Adrenal gland (tissue), 12 donors: ENCODE data around the gene PCDHGB4. TPM values are rescaled to one million over a fixed set of nuclear protein-coding genes. Genes with fewer than 3 reads are reported as not detected.
"Not testable (repeated sequence)": the region's sequence is repeated elsewhere in the genome, so short reads cannot be mapped to it uniquely, and the experiment has no call there.

Experiments
- DNase-seq, 7 donors: peaks; one replicate each; pipeline ENCODE4 v3.0.0-alpha.2; 2019 to 2020
- H3K27ac ChIP-seq, 5 donors: fragments of 200-600 bp; sonication (generic) in 4 of 5; 1 replicate in 3 of 5; 2 replicates in 2 of 5; pipeline versions ENCODE4 v1.5.1 to v1.8.0; 2016 to 2020; ENCODE audit warnings: mild to moderate bottlenecking in 1 of 5
- H3K27me3 ChIP-seq: fragments of 200-600 bp; 2 replicates; pipeline ENCODE4 v1.8.0; 2021
- H3K36me3 ChIP-seq, 2 donors: fragments of 200-600 bp; replicated peaks in 1 of 2; 1 replicate in 1 of 2; 2 replicates in 1 of 2; pipeline versions ENCODE4 v1.5.1 to v1.8.0; 2018 to 2022
- H3K4me1 ChIP-seq, 2 donors: fragments of 200-600 bp; replicated peaks in 1 of 2; 1 replicate in 1 of 2; 2 replicates in 1 of 2; pipeline versions ENCODE4 v1.5.1 to v1.8.0; 2018 to 2021
- H3K4me3 ChIP-seq, 4 donors: fragments of 200-600 bp; sonication (generic) in 3 of 4; one replicate each; pipeline ENCODE4 v1.5.1; 2016 to 2018
- H3K9me3 ChIP-seq, 3 donors: fragments of 200-600 bp; sonication (generic) in 1 of 3; replicated peaks in 1 of 3; 1 replicate in 2 of 3; 2 replicates in 1 of 3; pipeline versions ENCODE4 v1.5.1 to v1.8.0; 2016 to 2021
- POLR2A ChIP-seq, 2 donors: fragments of 450-650 bp; IDR thresholded peaks; one replicate each; pipeline ENCODE4 v1.6.1; 2017; ENCODE audit warnings: antibody characterized with exemption in 2 of 2, mild to moderate bottlenecking in 2 of 2, moderate library complexity in 1 of 2
- WGBS, 4 donors: extraction: QIAGEN DNeasy Blood & Tissue Kit in 2 of 4; methylation state at CpG; one replicate each; pipeline versions ENCODE4 v1.1.5 to v1.1.7; 2013 to 2017; 5-methylcytosine and 5-hydroxymethylcytosine counted together
- intact Hi-C, 2 donors: fragments of 100-400 bp; cut with DNase I; formaldehyde crosslinking; loops; one replicate each; pipeline versions ENCODE4 v1.14.1 to v1.15.0; 2022 to 2023
- polyA plus RNA-seq, 3 donors: library from polyadenylated mRNA; stranded (reverse); fragments of 200-250 nt in 2 of 3; fragments of 350-450 nt in 1 of 3; fragmentation: Illumina TruSeq in 1 of 3; extraction: RNeasy Lipid Tissue Mini Kit (QIAGEN cat#74804) in 1 of 3; gene quantifications; one replicate each; pipeline ENCODE4 v1.2.3, GENCODE V29; 2013 to 2014
- total RNA-seq, 9 donors: library from RNA; depleted of rRNA in 4 of 9; stranded (reverse); fragments of >200 nt in 4 of 9; fragments of 120-200 nt in 1 of 9; fragmentation: NEBNext Ultra II Directional in 1 of 9; extraction: Animal tissue kit (Norgen Biotek cat#: 25700) in 1 of 9; gene quantifications; one replicate each; pipeline versions ENCODE4 v1.1.0 to v1.2.4, GENCODE V29; 2013 to 2023
- TF ChIP-seq, protein P1 (sequence below), 6 experiments: fragments of 450-650 bp in 4 of 6; fragments of 200-600 bp in 2 of 6; sonication (generic) in 1 of 6; IDR thresholded peaks; 1 replicate in 5 of 6; 2 replicates in 1 of 6; pipeline versions ENCODE4 v1.5.1 to v1.8.0; 2016 to 2021; ENCODE audit warnings: antibody characterized with exemption in 6 of 6, mild to moderate bottlenecking in 2 of 6, moderate library complexity in 1 of 6
- donor health status: healthy with polysubstance abuse.
- donor health status: Bipolar disorder and iron deficiency.
- donor health status: DM: yes; HTN: yes; CAD: no.
- donor health status: DM: no; HTN: no; CAD: no.
- donor health status: DM: no; HTN: no; CAD: no.
- donor health status: DM: yes; HTN: yes; CAD: no.

The PCDHGB4 gene
- total and polyA plus RNA-seq, 12 donors, result 0.27 to 9.1 (median 4.5) TPM

- Histone ChIP-seq H3K27me3 (no peaks in the 10 kb centered on the region), H3K9me3 (peaks cover 0 to 48% (median 0%) of the 10 kb centered on the region in 3 donors)
- intact Hi-C loops, result loop anchor here (5.0 to 10.0 kb wide), 5 partner anchors 98 to 188 kb away; partner anchors contain the start of gene PCDHB14 (in 1 of the 2)
Observed at GRCh38 chr5:141412854-141413539, 25.5 kb downstream of the PCDHGB4 start, which contains the start of gene PCDHGA10. Gene PCDHGA10, plus strand, starts transcription at chr5:141412987. Its CDS starts 189 bp downstream, at chr5:141413176.

GRCh38 chr5:141413540-141414069, 26.1 kb downstream of the PCDHGB4 start:
- intact Hi-C loops, result loop anchor here (5.0 to 10.0 kb wide), 5 partner anchors 99 to 189 kb away; partner anchors contain the start of gene PCDHB14 (in 1 of the 2)
- TF ChIP-seq, protein P1, sequence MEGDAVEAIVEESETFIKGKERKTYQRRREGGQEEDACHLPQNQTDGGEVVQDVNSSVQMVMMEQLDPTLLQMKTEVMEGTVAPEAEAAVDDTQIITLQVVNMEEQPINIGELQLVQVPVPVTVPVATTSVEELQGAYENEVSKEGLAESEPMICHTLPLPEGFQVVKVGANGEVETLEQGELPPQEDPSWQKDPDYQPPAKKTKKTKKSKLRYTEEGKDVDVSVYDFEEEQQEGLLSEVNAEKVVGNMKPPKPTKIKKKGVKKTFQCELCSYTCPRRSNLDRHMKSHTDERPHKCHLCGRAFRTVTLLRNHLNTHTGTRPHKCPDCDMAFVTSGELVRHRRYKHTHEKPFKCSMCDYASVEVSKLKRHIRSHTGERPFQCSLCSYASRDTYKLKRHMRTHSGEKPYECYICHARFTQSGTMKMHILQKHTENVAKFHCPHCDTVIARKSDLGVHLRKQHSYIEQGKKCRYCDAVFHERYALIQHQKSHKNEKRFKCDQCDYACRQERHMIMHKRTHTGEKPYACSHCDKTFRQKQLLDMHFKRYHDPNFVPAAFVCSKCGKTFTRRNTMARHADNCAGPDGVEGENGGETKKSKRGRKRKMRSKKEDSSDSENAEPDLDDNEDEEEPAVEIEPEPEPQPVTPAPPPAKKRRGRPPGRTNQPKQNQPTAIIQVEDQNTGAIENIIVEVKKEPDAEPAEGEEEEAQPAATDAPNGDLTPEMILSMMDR (IDR thresholded peaks at IDR 0.05), result no peak
- TF ChIP-seq POLR2A (IDR thresholded peaks at IDR 0.05), result no peak
- no peak for DNase-seq
- 9 to 16% (median 13%) methylated on average over 21 to 25 of the region's 25 CpGs for WGBS, 4 donors
- Histone ChIP-seq H3K27me3 (no peaks in the 10 kb centered on the region), H3K9me3 (peaks cover 0 to 49% (median 0%) of the 10 kb centered on the region in 3 donors), H3K4me3 (peak overlapping the region in 2 of 4 donors; percentile 6 to 43), H3K27ac (no peak overlapping the region), H3K36me3 (no peaks in the 10 kb centered on the region), H3K4me1 (no peaks in the 10 kb centered on the region)

More at GRCh38 chr5:141412854-141413539, 25.5 kb downstream of the PCDHGB4 start, which contains the start of gene PCDHGA10:
- Histone ChIP-seq H3K4me3 (peak within 1 kb of the TSS in 2 of 4 donors; percentile 6 to 43), H3K36me3 (no peaks in the 10 kb centered on the region), H3K4me1 (no peaks in the 10 kb centered on the region), H3K27ac (peak within 1 kb of the TSS in 1 of 5 donors; percentile 40)
- TF ChIP-seq POLR2A (IDR thresholded peaks at IDR 0.05), result no peak
- TF ChIP-seq, protein P1 (IDR thresholded peaks at IDR 0.05), result peak; percentile 19 to 44 (median 38)
- DNase-seq, result peak in 6 of 7 donors; percentile 34 to 68 (median 46)
- WGBS, 4 donors, result 9 to 20% (median 14%) methylated on average over 31 of the region's 31 CpGs

DNA sequence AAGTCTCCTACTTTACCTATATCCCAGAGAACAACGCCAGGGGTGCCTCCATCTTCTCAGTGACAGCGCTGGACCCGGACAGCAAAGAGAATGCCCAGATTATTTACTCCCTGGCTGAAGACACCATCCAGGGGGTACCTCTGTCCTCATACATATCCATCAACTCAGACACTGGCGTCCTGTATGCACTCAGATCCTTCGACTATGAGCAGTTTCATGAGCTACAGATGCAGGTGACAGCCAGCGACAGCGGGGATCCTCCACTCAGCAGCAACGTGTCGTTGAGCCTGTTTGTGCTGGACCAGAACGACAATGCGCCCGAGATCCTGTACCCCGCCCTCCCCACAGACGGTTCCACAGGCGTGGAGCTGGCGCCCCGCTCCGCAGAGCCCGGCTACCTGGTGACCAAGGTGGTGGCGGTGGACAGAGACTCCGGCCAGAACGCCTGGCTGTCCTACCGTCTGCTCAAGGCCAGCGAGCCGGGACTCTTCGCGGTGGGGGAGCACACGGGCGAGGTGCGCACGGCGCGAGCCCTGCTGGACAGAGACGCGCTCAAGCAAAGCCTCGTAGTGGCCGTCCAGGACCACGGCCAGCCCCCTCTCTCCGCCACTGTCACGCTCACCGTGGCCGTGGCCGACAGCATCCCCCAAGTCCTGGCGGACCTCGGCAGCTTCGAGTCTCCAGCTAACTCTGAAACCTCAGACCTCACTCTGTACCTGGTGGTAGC, 27.2 kb downstream of the PCDHGB4 start:
- DNase-seq, H3K27me3 ChIP-seq, H3K4me3 ChIP-seq, H3K4me1 ChIP-seq, H3K36me3 ChIP-seq, H3K27ac ChIP-seq: not testable (repeated sequence)
- intact Hi-C loops, result loop anchor here (5.0 to 10.0 kb wide), 5 partner anchors 100 to 190 kb away; partner anchors contain the start of gene PCDHB14 (in 1 of the 2)
- peaks cover 0 to 49% (median 0%) of the 10 kb centered on the region in 3 donors for H3K9me3 ChIP-seq
- WGBS, 4 donors, result 22 to 36% (median 22%) methylated on average over 5 to 46 of the region's 46 CpGs

GRCh38 chr5:141415275-141415618, 27.7 kb downstream of the PCDHGB4 start:
- H3K27me3 ChIP-seq, H3K36me3 ChIP-seq, H3K4me3 ChIP-seq, H3K27ac ChIP-seq, H3K4me1 ChIP-seq, DNase-seq: not testable (repeated sequence)
- peaks cover 0 to 49% (median 5%) of the 10 kb centered on the region in 3 donors for H3K9me3 ChIP-seq
- intact Hi-C loops, result loop anchor here (10.0 kb wide), 4 partner anchors 100 to 190 kb away; partner anchors contain the start of gene PCDHB14 (in 1 of the 2)
- 20 to 43% (median 28%) methylated on average over 6 to 24 of the region's 24 CpGs for WGBS, 4 donors
